ENCODE results near the gene CYP26B1.
A peak's percentile ranks its signal among the peaks of the same experiment; 100 is the strongest.

CYP26B1 gene

DNA sequence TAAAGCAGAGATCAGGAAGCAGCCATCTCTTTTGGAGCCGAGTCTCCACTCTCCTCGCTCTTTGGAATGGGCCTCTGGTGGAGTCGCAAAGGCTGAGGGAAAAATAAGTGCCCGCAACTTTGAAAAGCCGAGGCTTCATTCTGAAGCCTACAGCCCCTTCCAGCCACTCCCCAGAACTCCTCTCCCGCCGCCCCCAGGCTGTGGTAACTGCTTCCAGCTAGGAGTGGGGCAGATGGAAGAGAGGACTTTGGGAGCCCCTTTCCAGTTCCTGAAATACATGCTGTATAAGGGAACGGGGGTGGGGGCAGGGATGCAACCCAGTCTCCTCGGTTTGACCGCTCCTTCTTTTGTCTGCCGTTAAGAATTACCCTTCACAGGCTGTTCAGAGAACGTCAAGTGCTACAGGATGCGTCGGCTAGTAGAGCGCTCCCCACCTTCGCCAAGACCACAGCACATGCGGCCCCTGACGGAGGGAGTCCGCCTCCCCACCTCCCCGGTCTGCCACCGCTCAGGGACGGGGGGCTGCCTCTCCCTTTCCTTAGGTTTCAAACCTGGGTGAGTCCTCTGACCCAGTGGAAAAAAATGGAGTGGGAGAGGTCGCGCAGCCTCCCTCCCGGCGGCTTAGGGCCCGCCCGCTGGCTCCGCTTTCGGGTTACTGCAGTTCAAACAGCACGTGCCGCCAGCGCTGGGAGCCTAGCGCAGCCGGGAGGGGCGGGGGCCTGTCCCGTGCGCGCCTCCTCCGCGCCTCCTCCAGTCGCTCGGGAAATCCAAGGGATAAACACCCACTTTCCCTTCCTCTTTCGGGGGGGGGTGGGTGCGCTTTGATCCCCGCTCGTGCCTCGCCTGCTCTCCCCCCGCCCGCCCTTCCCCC, 4.9 kb downstream of the CYP26B1 start:
- Histone ChIP-seq H3K27ac (peak overlapping the region; percentile 46), H3K9me3 (ENCODE audit: low read depth, low read length) (no peaks in the 10 kb centered on the region)
- no peak for DNase-seq (ENCODE audit: low read depth, low spot score)

DNA sequence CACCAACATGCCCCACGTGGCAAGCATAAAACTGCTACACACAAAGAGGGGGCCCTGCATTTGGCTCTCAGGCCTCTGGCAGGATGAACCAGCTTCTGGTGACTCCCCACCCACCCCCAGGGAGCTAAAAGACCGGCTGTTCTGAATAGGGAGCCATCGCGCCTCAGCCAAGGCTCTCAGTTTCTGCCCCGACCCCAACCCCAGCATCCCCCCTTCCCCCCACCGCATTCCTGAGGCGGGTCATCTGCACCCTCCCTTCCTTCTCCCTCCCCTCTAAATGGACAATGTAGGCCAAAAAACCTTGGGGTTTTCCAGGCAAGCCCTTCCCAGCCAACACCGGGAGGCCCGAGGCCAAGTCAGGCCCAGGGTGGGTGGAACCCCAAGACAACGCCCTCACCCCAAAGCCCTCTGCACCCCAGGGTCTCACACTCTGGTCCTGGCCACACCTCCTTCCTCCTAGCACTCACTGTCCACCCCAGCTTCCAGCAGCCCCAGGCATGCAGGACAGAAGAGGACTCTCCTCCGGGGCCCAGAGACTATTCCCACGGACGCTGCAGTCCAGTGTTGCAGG, 5.7 kb downstream of the CYP26B1 start:
- H3K4me3 ChIP-seq: peak overlapping the region; percentile 80
- DNase-seq (ENCODE audit: low read depth, low spot score): no peak
- no peaks in the 10 kb centered on the region; the same call in 1 of the 2 replicates for H3K36me3 ChIP-seq (ENCODE audit: insufficient read depth, low read length)
- TF ChIP-seq POLR2AphosphoS5 (IDR thresholded peaks at IDR 0.05; ENCODE audit: borderline replicate concordance, low read depth, low read length) (no peak), FOXP2 (optimal IDR thresholded peaks at IDR 0.05; ENCODE audit: control extremely low read depth, extremely low read length, insufficient read depth) (no peak), EZH2 (IDR thresholded peaks at IDR 0.05) (no peak)
- H3K9ac ChIP-seq (ENCODE audit: insufficient read length): peak overlapping the region; percentile 23
- no peaks in the 10 kb centered on the region for H3K9me3 ChIP-seq (ENCODE audit: low read depth, low read length)
- peak overlapping the region; percentile 48 for H3K27ac ChIP-seq

More for the DNA sequence above, 4.9 kb downstream of the CYP26B1 start:
- peak overlapping the region; percentile 70 for H3K9ac ChIP-seq (ENCODE audit: insufficient read length)
- no peaks in the 10 kb centered on the region; the same call in 1 of the 2 replicates for H3K36me3 ChIP-seq (ENCODE audit: insufficient read depth, low read length)
- peak overlapping the region; percentile 80 for H3K4me3 ChIP-seq
- TF ChIP-seq POLR2AphosphoS5 (IDR thresholded peaks at IDR 0.05; ENCODE audit: borderline replicate concordance, low read depth, low read length): no peak

GRCh38 chr2:72141032-72141645, 6.5 kb downstream of the CYP26B1 start:
- H3K36me3 ChIP-seq (ENCODE audit: insufficient read depth, low read length): peaks cover 6% of the 10 kb centered on the region; the same call in 1 of the 2 replicates
- DNase-seq (ENCODE audit: low read depth, low spot score): no peak
- no peak overlapping the region for H3K9ac ChIP-seq (ENCODE audit: insufficient read length)
- no peaks in the 10 kb centered on the region for H3K9me3 ChIP-seq (ENCODE audit: low read depth, low read length)
- H3K4me3 ChIP-seq: no peak overlapping the region
- peak overlapping the region; percentile 48; the same call in 1 of the 2 replicates for H3K27ac ChIP-seq
- TF ChIP-seq EZH2 (IDR thresholded peaks at IDR 0.05) (no peak), POLR2AphosphoS5 (IDR thresholded peaks at IDR 0.05; ENCODE audit: borderline replicate concordance, low read depth, low read length) (no peak), FOXP2 (optimal IDR thresholded peaks at IDR 0.05; ENCODE audit: control extremely low read depth, extremely low read length, insufficient read depth) (no peak)

DNA sequence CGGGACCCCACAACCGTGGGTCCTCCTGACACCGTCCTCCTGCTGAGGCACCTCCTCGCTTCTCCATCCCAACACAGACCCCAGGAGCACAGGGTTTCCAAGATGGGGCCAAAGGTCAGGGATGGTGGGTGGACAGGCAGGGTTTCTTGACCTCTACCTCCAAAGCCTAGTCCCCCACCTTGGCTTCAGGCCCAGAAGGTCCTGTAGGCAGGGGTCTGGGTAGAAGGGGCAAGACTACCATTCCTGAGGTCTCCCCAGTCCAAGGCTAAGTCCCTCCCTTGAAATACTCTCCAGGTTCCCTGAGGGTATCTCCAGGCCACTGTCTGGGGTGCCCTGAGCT, 7.1 kb downstream of the CYP26B1 start:
- no peak for TF ChIP-seq EZH2 (IDR thresholded peaks at IDR 0.05)
- TF ChIP-seq FOXP2 (optimal IDR thresholded peaks at IDR 0.05; ENCODE audit: control extremely low read depth, extremely low read length, insufficient read depth): no peak
- TF ChIP-seq POLR2AphosphoS5 (IDR thresholded peaks at IDR 0.05; ENCODE audit: borderline replicate concordance, low read depth, low read length): no peak
- Histone ChIP-seq H3K9me3 (ENCODE audit: low read depth, low read length) (no peaks in the 10 kb centered on the region), H3K27ac (no peak overlapping the region), H3K36me3 (ENCODE audit: insufficient read depth, low read length) (peaks cover 10% of the 10 kb centered on the region; the same call in 1 of the 2 replicates), H3K4me3 (no peak overlapping the region), H3K9ac (ENCODE audit: insufficient read length) (no peak overlapping the region)
- no peak for DNase-seq (ENCODE audit: low read depth, low spot score)

GRCh38 chr2:72139874-72140620, 7.6 kb downstream of the CYP26B1 start:
- DNase-seq (ENCODE audit: low read depth, low spot score): no peak
- H3K27ac ChIP-seq: no peak overlapping the region
- H3K36me3 ChIP-seq (ENCODE audit: insufficient read depth, low read length): peaks cover 15% of the 10 kb centered on the region; the same call in 1 of the 2 replicates

GRCh38 chr2:72139471-72139873, 8.2 kb downstream of the CYP26B1 start:
- no peak for DNase-seq (ENCODE audit: low read depth, low spot score)
- Histone ChIP-seq H3K9me3 (ENCODE audit: low read depth, low read length) (no peaks in the 10 kb centered on the region), H3K9ac (ENCODE audit: insufficient read length) (no peak overlapping the region), H3K36me3 (ENCODE audit: insufficient read depth, low read length) (peaks cover 21% of the 10 kb centered on the region; the same call in 1 of the 2 replicates), H3K4me3 (no peak overlapping the region), H3K27ac (no peak overlapping the region)
- TF ChIP-seq FOXP2 (optimal IDR thresholded peaks at IDR 0.05; ENCODE audit: control extremely low read depth, extremely low read length, insufficient read depth): no peak
- no peak for TF ChIP-seq EZH2 (IDR thresholded peaks at IDR 0.05)
- TF ChIP-seq POLR2AphosphoS5 (IDR thresholded peaks at IDR 0.05; ENCODE audit: borderline replicate concordance, low read depth, low read length): no peak

More at GRCh38 chr2:72139874-72140620, 7.6 kb downstream of the CYP26B1 start:
- TF ChIP-seq EZH2 (IDR thresholded peaks at IDR 0.05): no peak
- TF ChIP-seq POLR2AphosphoS5 (IDR thresholded peaks at IDR 0.05; ENCODE audit: borderline replicate concordance, low read depth, low read length): no peak
- TF ChIP-seq FOXP2 (optimal IDR thresholded peaks at IDR 0.05; ENCODE audit: control extremely low read depth, extremely low read length, insufficient read depth): no peak
- H3K9ac ChIP-seq (ENCODE audit: insufficient read length): no peak overlapping the region
- no peaks in the 10 kb centered on the region for H3K9me3 ChIP-seq (ENCODE audit: low read depth, low read length)
- H3K4me3 ChIP-seq: no peak overlapping the region

GRCh38 chr2:72138921-72139381, 8.7 kb downstream of the CYP26B1 start:
- TF ChIP-seq POLR2AphosphoS5 (IDR thresholded peaks at IDR 0.05; ENCODE audit: borderline replicate concordance, low read depth, low read length): no peak
- no peak for TF ChIP-seq FOXP2 (optimal IDR thresholded peaks at IDR 0.05; ENCODE audit: control extremely low read depth, extremely low read length, insufficient read depth)
- TF ChIP-seq EZH2 (IDR thresholded peaks at IDR 0.05): no peak
- Histone ChIP-seq H3K4me3 (no peak overlapping the region), H3K27ac (no peak overlapping the region), H3K9me3 (ENCODE audit: low read depth, low read length) (no peaks in the 10 kb centered on the region), H3K9ac (ENCODE audit: insufficient read length) (no peak overlapping the region), H3K36me3 (ENCODE audit: insufficient read depth, low read length) (peaks cover 23% of the 10 kb centered on the region; the same call in 1 of the 2 replicates)
- DNase-seq (ENCODE audit: low read depth, low spot score): no peak

Data from SK-N-MC (cell line).